Thymus (tissue), 11 donors: ENCODE results near the gene RUNX2. TPM values are rescaled to one million over a fixed set of nuclear protein-coding genes. Genes with fewer than 3 reads are reported as not detected.

Source experiments
- DNase-seq, 9 donors: peaks; one replicate each; pipeline ENCODE4 v3.0.0-alpha.2; 2013; ENCODE audit warnings: low spot score in 9 of 9, low read depth in 6 of 9, missing footprints in 1 of 9
- H3K27ac ChIP-seq, 2 donors: one replicate each; pipeline ENCODE4 v1.5.1; 2013; ENCODE audit warnings: control low read depth in 1 of 2, low read depth in 1 of 2, low read length in 1 of 2, mild to moderate bottlenecking in 1 of 2, moderate library complexity in 1 of 2
- H3K27me3 ChIP-seq, 2 donors: one replicate each; pipeline ENCODE4 v1.5.1; 2013; ENCODE audit warnings: low read length in 1 of 2; ENCODE audit not compliant: control insufficient read depth in 2 of 2, insufficient read depth in 1 of 2
- H3K36me3 ChIP-seq, 2 donors: one replicate each; pipeline ENCODE4 v1.5.1; 2013; ENCODE audit warnings: low read length in 1 of 2, mild to moderate bottlenecking in 1 of 2, moderate library complexity in 1 of 2; ENCODE audit not compliant: control insufficient read depth in 2 of 2, insufficient read depth in 2 of 2
- H3K4me1 ChIP-seq, 2 donors: one replicate each; pipeline ENCODE4 v1.5.1; 2013; ENCODE audit warnings: low read length in 2 of 2; ENCODE audit not compliant: control insufficient read depth in 2 of 2, insufficient read depth in 2 of 2
- H3K4me3 ChIP-seq, 2 donors: one replicate each; pipeline ENCODE4 v1.5.1; 2013; ENCODE audit warnings: low read length in 2 of 2, control low read depth in 1 of 2, mild to moderate bottlenecking in 1 of 2
- H3K9me3 ChIP-seq, 2 donors: one replicate each; pipeline ENCODE4 v1.5.1; 2013; ENCODE audit warnings: low read length in 1 of 2, mild to moderate bottlenecking in 1 of 2; ENCODE audit not compliant: control insufficient read depth in 2 of 2, insufficient read depth in 1 of 2
- WGBS: extraction: QIAGEN DNeasy Blood & Tissue Kit; methylation state at CpG from one replicate; pipeline ENCODE4 v1.1.7; 2013; 5-methylcytosine and 5-hydroxymethylcytosine counted together
- polyA plus RNA-seq: library from polyadenylated mRNA; stranded (reverse); fragments of 200-250 nt; gene quantifications from one replicate; pipeline ENCODE4 v1.2.3, GENCODE V29; 2013
- total RNA-seq: library from RNA; stranded (reverse); fragments of 120-200 nt; gene quantifications from one replicate; pipeline ENCODE4 v1.2.4, GENCODE V29; 2013
- donor health status: healthy.

RUNX2 gene
- total and polyA plus RNA-seq, 2 donors: 3.7 to 7.1 TPM

- Histone ChIP-seq H3K9me3 (no peaks in the 10 kb centered on the region), H3K27ac (no peak overlapping the region), H3K4me1 (no peaks in the 10 kb centered on the region), H3K27me3 (no peaks in the 10 kb centered on the region), H3K36me3 (no peaks in the 10 kb centered on the region), H3K4me3 (no peak overlapping the region)
- no peak for DNase-seq
- WGBS: 68% methylated on average over 2 of the region's 2 CpGs
Observed at GRCh38 chr6:45691426-45691825, 363.3 kb downstream of the RUNX2 start.

GRCh38 chr6:45692021-45692420 is 363.9 kb downstream of the RUNX2 start:
- H3K4me1 ChIP-seq: no peaks in the 10 kb centered on the region
- DNase-seq: no peak
- H3K9me3 ChIP-seq: no peaks in the 10 kb centered on the region
- 96% methylated on average over 3 of the region's 3 CpGs for WGBS
- no peak overlapping the region for H3K27ac ChIP-seq
- H3K27me3 ChIP-seq: no peaks in the 10 kb centered on the region
- no peak overlapping the region for H3K4me3 ChIP-seq
- H3K36me3 ChIP-seq: no peaks in the 10 kb centered on the region

GRCh38 chr6:45696738-45697137 is 368.6 kb downstream of the RUNX2 start:
- DNase-seq: no peak
- Histone ChIP-seq H3K27ac (no peak overlapping the region), H3K9me3 (no peaks in the 10 kb centered on the region), H3K4me3 (no peak overlapping the region), H3K27me3 (no peaks in the 10 kb centered on the region), H3K4me1 (no peaks in the 10 kb centered on the region), H3K36me3 (no peaks in the 10 kb centered on the region)
- WGBS: 95% methylated on average over 1 of the region's 1 CpG

GRCh38 chr6:45697605-45698004 is 369.5 kb downstream of the RUNX2 start:
- Histone ChIP-seq H3K27ac (no peak overlapping the region), H3K9me3 (no peaks in the 10 kb centered on the region), H3K27me3 (no peaks in the 10 kb centered on the region), H3K4me1 (no peaks in the 10 kb centered on the region), H3K36me3 (no peaks in the 10 kb centered on the region), H3K4me3 (no peak overlapping the region)
- DNase-seq: no peak
- WGBS: 97% methylated on average over 6 of the region's 6 CpGs

- no peak for DNase-seq
- H3K4me1 ChIP-seq: no peaks in the 10 kb centered on the region
- no peaks in the 10 kb centered on the region for H3K9me3 ChIP-seq
- no peak overlapping the region for H3K4me3 ChIP-seq
- 99% methylated on average over 2 of the region's 2 CpGs for WGBS
- no peaks in the 10 kb centered on the region for H3K27me3 ChIP-seq
- H3K27ac ChIP-seq: no peak overlapping the region
- H3K36me3 ChIP-seq: no peaks in the 10 kb centered on the region
Observed at GRCh38 chr6:45698046-45698445, 369.9 kb downstream of the RUNX2 start.

GRCh38 chr6:45699663-45700062 is 371.5 kb downstream of the RUNX2 start:
- WGBS: 78% methylated on average over 3 of the region's 3 CpGs

GRCh38 chr6:45702849-45703739 is 375.0 kb downstream of the RUNX2 start:
- H3K27ac ChIP-seq: no peak overlapping the region
- 93% methylated on average over 4 of the region's 4 CpGs for WGBS
- no peak for DNase-seq
- H3K9me3 ChIP-seq: no peaks in the 10 kb centered on the region
- H3K4me3 ChIP-seq: no peak overlapping the region
- no peaks in the 10 kb centered on the region for H3K27me3 ChIP-seq
- no peaks in the 10 kb centered on the region for H3K4me1 ChIP-seq
- no peaks in the 10 kb centered on the region for H3K36me3 ChIP-seq

More at GRCh38 chr6:45699663-45700062, 371.5 kb downstream of the RUNX2 start:
- Histone ChIP-seq H3K27me3 (no peaks in the 10 kb centered on the region), H3K36me3 (no peaks in the 10 kb centered on the region), H3K9me3 (no peaks in the 10 kb centered on the region), H3K4me3 (no peak overlapping the region), H3K4me1 (no peaks in the 10 kb centered on the region), H3K27ac (no peak overlapping the region)
- no peak for DNase-seq

- Histone ChIP-seq H3K36me3 (no peaks in the 10 kb centered on the region), H3K4me1 (no peaks in the 10 kb centered on the region), H3K27ac (no peak overlapping the region), H3K27me3 (no peaks in the 10 kb centered on the region), H3K9me3 (no peaks in the 10 kb centered on the region), H3K4me3 (no peak overlapping the region)
- no peak for DNase-seq
- 92% methylated on average over 3 of the region's 3 CpGs for WGBS
Observed at GRCh38 chr6:45704056-45704800, 376.1 kb downstream of the RUNX2 start.

GRCh38 chr6:45705137-45705855 is 377.2 kb downstream of the RUNX2 start:
- Histone ChIP-seq H3K9me3 (no peaks in the 10 kb centered on the region), H3K27ac (no peak overlapping the region), H3K27me3 (no peaks in the 10 kb centered on the region), H3K36me3 (no peaks in the 10 kb centered on the region), H3K4me3 (no peak overlapping the region), H3K4me1 (no peaks in the 10 kb centered on the region)
- WGBS: 98% methylated on average over 4 of the region's 4 CpGs
- no peak for DNase-seq
